ENCODE measurements around the gene PIEZO2. TPM values are rescaled to one million over a fixed set of nuclear protein-coding genes. Genes with fewer than 3 reads are reported as not detected.

The PIEZO2 gene
- total RNA-seq, 1 donor from 2014 or later: 20.4 TPM

DNA sequence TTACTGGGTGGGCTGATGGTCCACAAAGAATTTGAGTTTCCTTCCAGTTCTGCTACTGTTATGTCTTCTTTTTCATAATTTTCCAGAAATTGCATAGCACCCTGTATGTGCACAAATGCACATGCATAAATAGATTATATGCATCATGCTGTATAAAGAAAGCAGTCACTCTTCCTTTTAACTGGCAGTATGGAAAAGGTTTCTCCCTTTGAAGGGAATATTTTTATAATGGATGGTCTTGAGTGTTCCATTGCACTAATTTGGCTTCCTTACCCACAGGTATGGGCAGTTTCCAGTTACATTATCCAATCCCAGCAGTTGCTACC, 469.1 kb downstream of the PIEZO2 start:
- Histone ChIP-seq H3K36me3 (no peaks in the 10 kb centered on the region), H3K4me3 (no peak overlapping the region), H3K4me1 (no peaks in the 10 kb centered on the region), H3K27ac (no peak overlapping the region), H3K9me3 (no peaks in the 10 kb centered on the region), H3K27me3 (no peaks in the 10 kb centered on the region)
- DNase-seq (no peak), ATAC-seq (no peak)
- intact Hi-C loops (cut with DNase I): no loop called here
- TF ChIP-seq, protein P1, sequence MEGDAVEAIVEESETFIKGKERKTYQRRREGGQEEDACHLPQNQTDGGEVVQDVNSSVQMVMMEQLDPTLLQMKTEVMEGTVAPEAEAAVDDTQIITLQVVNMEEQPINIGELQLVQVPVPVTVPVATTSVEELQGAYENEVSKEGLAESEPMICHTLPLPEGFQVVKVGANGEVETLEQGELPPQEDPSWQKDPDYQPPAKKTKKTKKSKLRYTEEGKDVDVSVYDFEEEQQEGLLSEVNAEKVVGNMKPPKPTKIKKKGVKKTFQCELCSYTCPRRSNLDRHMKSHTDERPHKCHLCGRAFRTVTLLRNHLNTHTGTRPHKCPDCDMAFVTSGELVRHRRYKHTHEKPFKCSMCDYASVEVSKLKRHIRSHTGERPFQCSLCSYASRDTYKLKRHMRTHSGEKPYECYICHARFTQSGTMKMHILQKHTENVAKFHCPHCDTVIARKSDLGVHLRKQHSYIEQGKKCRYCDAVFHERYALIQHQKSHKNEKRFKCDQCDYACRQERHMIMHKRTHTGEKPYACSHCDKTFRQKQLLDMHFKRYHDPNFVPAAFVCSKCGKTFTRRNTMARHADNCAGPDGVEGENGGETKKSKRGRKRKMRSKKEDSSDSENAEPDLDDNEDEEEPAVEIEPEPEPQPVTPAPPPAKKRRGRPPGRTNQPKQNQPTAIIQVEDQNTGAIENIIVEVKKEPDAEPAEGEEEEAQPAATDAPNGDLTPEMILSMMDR (IDR thresholded peaks at IDR 0.05): no peak

DNA sequence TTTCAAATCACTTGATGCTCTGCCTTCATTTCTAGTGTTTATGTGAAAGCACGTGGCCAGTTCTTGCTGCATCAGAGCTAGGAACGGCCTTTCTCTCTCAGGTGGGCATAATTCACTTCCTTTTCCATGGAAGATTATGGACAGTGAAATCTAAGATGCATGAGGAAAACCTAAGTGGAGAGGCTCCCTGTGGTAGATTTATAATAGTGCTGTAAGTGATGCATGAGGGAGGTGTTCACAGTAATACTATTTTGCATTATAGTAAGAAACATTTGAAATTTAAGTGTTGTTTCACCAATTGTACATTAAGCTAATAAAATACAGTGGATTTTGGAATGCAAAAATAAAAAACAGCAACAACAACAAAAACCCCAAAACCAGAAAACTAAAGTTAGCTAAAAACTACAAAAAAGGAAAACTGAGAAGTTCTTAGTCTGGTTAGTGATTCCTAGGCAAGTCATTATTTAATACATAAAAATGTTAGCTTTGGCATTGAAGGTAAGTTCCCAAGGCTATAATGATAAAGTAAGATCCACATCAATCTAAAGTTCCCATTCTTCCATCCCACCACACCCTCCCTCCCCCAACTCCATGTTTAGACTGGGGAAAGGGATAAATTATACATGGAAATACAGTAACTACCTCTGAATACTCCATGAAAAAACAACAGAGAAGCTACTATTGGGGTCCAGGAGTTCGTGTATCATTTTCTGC, 469.7 kb downstream of the PIEZO2 start:
- Histone ChIP-seq H3K27me3 (no peaks in the 10 kb centered on the region), H3K36me3 (no peaks in the 10 kb centered on the region), H3K9me3 (no peaks in the 10 kb centered on the region), H3K4me1 (no peaks in the 10 kb centered on the region), H3K27ac (no peak overlapping the region), H3K4me3 (no peak overlapping the region)
- DNase-seq (no peak), ATAC-seq (no peak)
- TF ChIP-seq, protein P1 (IDR thresholded peaks at IDR 0.05): no peak
- intact Hi-C loops (cut with DNase I): no loop called here

DNA sequence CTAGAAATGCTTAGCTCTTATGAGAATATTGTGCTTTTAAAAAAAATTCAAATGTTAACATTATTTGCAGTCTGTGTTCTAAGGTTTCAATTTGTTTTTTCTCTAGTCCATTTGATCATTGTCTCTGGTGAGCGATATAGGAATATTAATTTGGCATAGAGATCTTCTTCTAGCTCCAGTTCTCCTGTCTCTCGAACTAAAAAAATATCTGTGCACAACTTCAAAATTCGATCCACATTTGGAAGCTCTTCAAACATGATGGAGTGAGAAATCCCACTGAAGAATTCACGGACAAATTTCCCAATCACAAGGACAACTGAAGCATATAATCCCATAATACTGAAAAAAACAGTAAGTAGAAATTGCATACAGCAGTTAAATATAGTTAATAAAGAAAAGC, 477.9 kb downstream of the PIEZO2 start:
- intact Hi-C loops (cut with DNase I): no loop called here
- TF ChIP-seq, protein P1 (IDR thresholded peaks at IDR 0.05): no peak
- H3K36me3 ChIP-seq: no peaks in the 10 kb centered on the region
- H3K4me1 ChIP-seq: no peaks in the 10 kb centered on the region
- no peaks in the 10 kb centered on the region for H3K9me3 ChIP-seq
- H3K27ac ChIP-seq: no peak overlapping the region
- H3K4me3 ChIP-seq: no peak overlapping the region
- DNase-seq (no peak), ATAC-seq (no peak)
- no peaks in the 10 kb centered on the region for H3K27me3 ChIP-seq

DNA sequence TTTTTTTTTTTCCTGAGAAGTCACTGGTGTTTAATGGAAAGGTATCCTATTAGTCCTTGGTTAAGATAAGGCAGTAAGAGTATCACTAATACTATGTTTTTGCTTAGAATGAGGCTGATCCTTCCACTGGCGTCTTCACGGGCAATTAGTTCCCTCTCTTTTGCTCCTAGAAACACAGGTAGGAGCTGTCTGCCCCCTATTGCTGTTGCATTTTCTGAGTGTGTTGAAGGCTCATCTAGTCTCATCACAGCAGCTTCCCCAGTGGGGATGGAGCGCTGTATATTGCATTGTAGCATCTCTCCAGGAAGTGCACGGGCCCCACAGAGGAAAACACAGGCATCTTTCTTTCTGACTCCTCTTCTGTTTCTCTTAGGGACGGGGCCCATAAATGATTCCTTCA, 478.5 kb downstream of the PIEZO2 start:
- no peaks in the 10 kb centered on the region for H3K4me1 ChIP-seq
- TF ChIP-seq, protein P1 (IDR thresholded peaks at IDR 0.05): no peak
- intact Hi-C loops (cut with DNase I): no loop called here
- DNase-seq (no peak), ATAC-seq (no peak)
- no peak overlapping the region for H3K27ac ChIP-seq
- H3K27me3 ChIP-seq: no peaks in the 10 kb centered on the region
- no peaks in the 10 kb centered on the region for H3K36me3 ChIP-seq
- H3K9me3 ChIP-seq: no peaks in the 10 kb centered on the region
- no peak overlapping the region for H3K4me3 ChIP-seq

DNA sequence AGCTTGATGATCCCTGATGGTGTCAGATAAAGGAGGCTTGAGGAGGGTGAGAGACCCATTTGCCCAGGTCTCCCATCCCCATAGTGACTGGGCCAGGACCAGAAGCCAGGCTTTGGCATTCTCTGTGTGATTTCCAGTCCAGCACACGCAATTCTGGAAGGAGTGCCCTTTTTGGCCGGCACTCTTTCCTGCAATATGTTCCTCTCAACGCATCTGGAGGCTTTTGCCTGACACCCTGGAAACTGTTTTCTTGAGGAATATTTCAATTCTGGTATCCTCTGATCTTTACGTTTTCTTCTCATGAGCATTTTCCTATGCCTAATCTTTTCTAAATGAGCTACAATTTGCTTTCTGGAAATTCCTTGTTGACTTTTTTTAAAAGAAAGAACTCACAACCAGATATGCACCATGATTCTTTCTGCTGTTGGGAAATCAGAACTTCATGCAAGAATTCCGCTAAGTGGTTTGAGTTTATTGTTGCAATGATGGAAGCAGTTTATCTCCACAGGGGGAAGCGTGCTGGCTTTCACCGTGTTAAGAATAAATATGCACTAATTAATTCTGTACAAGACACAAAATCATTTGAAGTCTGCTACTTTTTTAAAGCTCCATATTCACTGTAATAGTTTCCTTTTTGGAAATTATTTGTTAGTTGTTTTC, 479.8 kb downstream of the PIEZO2 start:
- no peaks in the 10 kb centered on the region for H3K36me3 ChIP-seq

More for the DNA sequence above, 479.8 kb downstream of the PIEZO2 start:
- intact Hi-C loops (cut with DNase I): no loop called here
- no peaks in the 10 kb centered on the region for H3K4me1 ChIP-seq
- no peak overlapping the region for H3K27ac ChIP-seq
- H3K9me3 ChIP-seq: no peaks in the 10 kb centered on the region
- DNase-seq (no peak), ATAC-seq (no peak)
- TF ChIP-seq, protein P1 (IDR thresholded peaks at IDR 0.05): no peak
- H3K27me3 ChIP-seq: no peaks in the 10 kb centered on the region
- H3K4me3 ChIP-seq: no peak overlapping the region

Data from upper lobe of right lung (tissue), 1 donor.